GM19438 (cell line): ENCODE measurements around the gene RIPK4.

ENCODE experiments used
- ATAC-seq: cut with Tn5 transposase; IDR thresholded peaks from one replicate; pipeline ENCODE4 v1.9.1; 2021; ENCODE audit warnings: low read depth; ENCODE audit not compliant: unreplicated experiment

RIPK4 gene

GRCh38 chr21:41766883-41767605 is at the start of gene RIPK4:
Gene RIPK4 (minus strand): TSS chr21:41767052. CDS start chr21:41767041, 11 bp downstream.
- ATAC-seq: no peak

- no peak for ATAC-seq
Observed at GRCh38 chr21:41815652-41816582, 49.1 kb upstream of the RIPK4 start.

- no peak for ATAC-seq
Observed at GRCh38 chr21:41813226-41813625, 46.4 kb upstream of the RIPK4 start.

GRCh38 chr21:41812679-41813078 is 45.8 kb upstream of the RIPK4 start:
- ATAC-seq: no peak

DNA sequence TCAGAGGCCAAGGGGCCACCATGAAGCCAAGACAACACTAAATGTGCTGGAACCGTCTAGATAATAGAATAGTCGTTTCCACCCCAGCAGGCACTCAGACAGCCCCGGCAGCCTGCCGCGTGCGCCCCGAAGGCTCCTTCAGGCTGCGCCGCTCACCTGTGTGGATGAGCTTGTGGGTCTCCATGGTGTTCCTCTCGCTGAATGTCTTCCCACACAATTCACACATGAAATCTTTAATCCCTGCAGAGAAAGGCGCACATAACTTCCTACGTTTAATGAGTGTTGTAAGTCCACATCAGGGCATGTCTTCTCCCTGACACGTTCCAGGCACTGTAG is 43.7 kb upstream of the RIPK4 start:
- no peak for ATAC-seq

DNA sequence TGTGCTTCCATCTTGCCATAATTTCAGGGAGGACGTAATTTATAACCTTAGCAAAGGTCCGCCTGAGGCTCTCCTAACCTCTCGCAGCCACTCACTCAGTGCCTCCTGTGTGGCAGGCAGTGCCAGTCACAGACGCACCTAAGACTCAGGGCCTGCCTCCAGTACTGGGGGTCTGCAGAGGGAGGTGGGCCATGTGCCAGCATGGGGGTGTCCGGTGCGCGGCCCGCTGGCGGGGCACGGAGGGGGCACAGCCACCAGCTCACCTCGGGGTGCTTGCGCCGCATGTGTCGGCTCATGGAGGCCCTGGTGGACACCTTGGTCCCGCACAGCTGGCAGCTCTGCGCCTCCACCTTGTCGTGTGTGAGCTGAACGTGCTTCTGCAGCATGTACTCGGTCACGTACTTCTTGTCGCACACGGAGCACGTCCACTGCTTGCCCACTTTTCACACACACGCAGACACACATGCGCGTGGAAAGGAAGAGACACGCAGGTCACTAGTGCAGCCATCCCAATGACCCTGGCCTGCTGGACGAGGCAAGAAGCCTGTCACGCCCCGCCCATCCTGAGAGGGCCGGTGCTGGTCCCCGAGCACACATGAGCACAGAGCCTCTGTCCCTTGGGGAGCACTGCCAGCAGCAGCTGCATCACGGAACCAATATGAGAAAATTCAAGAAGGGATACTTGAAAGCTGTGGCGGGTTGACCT is 43.2 kb upstream of the RIPK4 start:
- no peak for ATAC-seq

GRCh38 chr21:41808846-41809245 is 42.0 kb upstream of the RIPK4 start:
- ATAC-seq: no peak

GRCh38 chr21:41808094-41808493 is 41.2 kb upstream of the RIPK4 start:
- ATAC-seq: no peak

DNA sequence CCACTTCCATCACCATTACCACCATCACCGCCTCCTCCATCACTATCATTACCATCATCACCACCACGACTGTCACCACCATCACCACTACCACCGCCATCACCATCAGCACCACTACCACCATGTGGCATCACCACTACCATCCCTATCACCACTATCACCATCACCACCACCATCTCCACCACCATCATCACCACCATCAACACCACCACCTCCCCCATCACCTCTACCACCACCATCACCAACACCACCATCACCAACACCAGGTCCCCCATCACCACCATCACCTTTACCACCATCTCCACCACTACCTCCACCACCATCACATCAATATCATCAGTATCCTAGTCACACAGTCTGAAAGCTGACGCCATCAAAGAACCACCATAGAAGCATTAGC is 39.9 kb upstream of the RIPK4 start:
- ATAC-seq: no peak

DNA sequence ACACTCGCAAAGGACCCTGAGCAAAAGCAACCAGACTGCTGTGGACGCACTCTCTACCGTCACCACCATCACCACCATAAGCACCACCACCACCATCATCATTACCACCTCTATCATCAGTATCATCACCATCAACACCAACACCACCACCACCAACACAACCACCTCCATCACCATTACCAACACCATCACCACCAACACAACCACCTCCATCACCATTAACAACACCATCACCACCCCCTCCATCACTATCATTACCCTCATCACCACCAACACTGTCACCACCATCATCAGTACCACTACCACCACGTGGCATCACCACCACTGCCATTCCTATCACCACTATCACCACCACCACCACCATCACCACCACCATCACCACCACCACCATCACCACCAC is 38.8 kb upstream of the RIPK4 start:
- ATAC-seq: no peak

GRCh38 chr21:41805038-41805437 is 38.2 kb upstream of the RIPK4 start:
- no peak for ATAC-seq

DNA sequence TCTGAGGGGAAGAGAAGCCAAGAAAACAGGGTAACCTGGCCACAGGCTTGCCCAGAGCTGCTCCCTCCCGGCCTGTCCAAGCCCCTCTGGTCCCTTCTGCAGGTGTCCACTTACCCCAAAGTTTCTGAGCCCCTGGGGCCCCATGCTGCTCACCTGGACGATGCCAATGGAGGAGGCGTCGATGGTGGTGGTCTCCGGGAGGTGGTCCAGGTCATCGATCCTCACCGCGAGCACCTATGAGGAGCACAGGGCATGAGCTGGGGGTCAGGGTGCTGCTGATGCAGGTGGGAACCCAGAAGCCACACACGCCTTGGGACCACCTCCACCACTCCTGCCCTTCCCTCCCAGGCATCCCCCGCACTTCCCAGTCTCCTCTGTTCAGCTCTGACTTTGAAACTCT is 37.5 kb upstream of the RIPK4 start:
- no peak for ATAC-seq

DNA sequence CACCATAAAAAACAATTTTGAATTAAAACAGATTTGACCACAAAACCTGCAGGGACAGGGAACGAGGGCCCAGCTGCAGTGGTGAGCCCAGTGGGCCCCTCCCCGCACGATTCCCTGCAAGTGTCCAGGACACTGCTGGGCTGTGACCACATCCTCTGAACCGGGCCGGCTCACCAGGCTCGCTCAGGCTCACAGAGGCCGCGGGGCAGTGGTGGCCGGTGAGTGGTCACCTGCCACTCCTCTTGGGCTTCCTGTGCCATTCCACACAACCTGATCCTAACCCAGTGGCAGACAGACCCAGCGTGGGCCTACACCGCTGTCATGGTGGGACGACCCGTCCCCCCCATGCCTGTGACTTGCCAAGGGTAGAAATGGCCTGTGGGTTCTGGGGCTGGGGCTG is 36.5 kb upstream of the RIPK4 start:
- no peak for ATAC-seq

- ATAC-seq: no peak
Observed at GRCh38 chr21:41802684-41803083, 35.8 kb upstream of the RIPK4 start.

GRCh38 chr21:41802198-41802584 is 35.3 kb upstream of the RIPK4 start:
- ATAC-seq: no peak

DNA sequence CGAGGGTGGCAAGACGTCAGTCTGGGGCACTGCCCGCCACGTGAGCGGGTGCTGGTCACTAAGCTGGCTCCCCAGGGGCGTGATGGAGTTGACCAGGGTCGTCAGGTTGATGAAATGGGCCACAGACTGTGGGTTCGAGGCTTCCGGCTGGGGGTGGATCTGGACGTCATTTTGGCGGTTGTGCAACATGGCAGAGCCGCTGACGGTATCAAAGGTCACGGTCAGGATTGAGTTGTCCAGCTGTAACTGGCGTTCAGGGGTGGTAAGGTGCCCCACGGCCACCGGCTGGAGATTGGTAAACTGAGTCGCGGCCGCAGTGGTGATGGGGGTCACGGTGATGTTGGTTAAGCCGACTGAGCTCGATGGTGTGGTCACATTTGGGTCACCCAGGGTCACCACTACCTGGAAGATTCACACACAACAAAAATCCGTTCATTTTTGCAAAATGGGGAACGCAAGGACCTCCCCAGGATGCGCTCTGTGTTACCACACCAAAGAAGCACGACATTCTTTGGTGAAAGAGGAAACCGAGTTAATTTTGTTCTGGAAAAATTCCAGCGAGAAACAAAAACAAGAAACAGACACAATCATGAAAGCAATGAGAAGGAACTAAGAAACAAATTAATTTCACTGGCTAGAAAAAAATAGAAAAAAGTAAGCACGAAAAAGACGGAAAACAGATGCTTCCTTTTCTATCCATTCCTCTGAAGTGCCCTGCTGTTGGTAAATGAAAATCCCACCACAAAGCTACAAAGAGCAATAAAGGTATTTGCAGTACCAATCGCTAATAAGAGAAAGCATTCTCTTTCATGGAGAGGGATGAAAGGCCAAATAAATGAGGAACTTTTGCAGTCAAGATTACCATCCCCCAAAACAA is 34.7 kb upstream of the RIPK4 start:
- ATAC-seq: no peak

- ATAC-seq: no peak
Observed at GRCh38 chr21:41800425-41801320, 33.8 kb upstream of the RIPK4 start.

- no peak for ATAC-seq
Observed at GRCh38 chr21:41799763-41800162, 32.9 kb upstream of the RIPK4 start.

DNA sequence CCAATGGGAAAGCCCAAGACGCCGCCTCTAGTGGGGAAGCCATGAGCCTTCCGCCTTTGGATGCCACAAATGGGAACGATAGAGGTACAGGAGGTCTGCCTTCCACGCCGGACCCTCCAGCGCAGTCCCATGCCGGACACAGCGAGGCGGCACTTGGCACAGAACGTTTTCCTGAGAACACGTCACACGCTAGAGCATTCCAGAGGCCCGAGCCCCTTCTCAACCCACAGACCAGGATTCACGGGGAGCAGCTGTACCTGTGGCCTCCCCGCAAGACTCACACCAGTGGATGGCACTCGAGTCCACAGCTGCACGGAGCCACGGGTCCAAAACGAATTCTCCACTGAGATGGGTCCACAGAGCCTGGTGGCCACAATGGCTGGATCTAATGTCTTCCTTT is 31.5 kb upstream of the RIPK4 start:
- no peak for ATAC-seq
